NT2/D1 (cell line): ENCODE data around the gene ZBTB20.
"Not testable (repeated sequence)": the region's sequence is repeated elsewhere in the genome, so short reads cannot be mapped to it uniquely, and the experiment has no call there.

Experiments
- DNase-seq: peaks from one replicate; pipeline ENCODE4 v3.0.0-alpha.2; 2011; ENCODE audit warnings: low read depth, low spot score
- H3K27me3 ChIP-seq: 2 replicates; pipeline ENCODE4 v1.6.0; 2011; ENCODE audit warnings: mild to moderate bottlenecking; ENCODE audit not compliant: insufficient read length, insufficient read depth
- H3K36me3 ChIP-seq: 2 replicates; pipeline ENCODE4 v1.6.1; 2011; ENCODE audit warnings: mild to moderate bottlenecking, low read length, mixed read lengths; ENCODE audit not compliant: insufficient read depth, insufficient read length
- H3K4me1 ChIP-seq: 2 replicates; pipeline ENCODE4 v1.5.1; 2011; ENCODE audit not compliant: insufficient read depth, insufficient read length
- H3K4me3 ChIP-seq: 2 replicates; pipeline ENCODE4 v1.5.1; 2011; ENCODE audit warnings: low read depth; ENCODE audit not compliant: insufficient read length
- H3K9ac ChIP-seq: 2 replicates; pipeline ENCODE4 v1.6.0; 2011; ENCODE audit warnings: low read depth; ENCODE audit not compliant: insufficient read length
- H3K9me3 ChIP-seq: 2 replicates; pipeline ENCODE4 v1.5.1; 2011; ENCODE audit warnings: mild to moderate bottlenecking, low read length; ENCODE audit not compliant: insufficient read depth
- SUZ12 ChIP-seq: IDR thresholded peaks from 2 replicates; pipeline ENCODE4 v1.6.1; 2011; ENCODE audit not compliant: insufficient read length, insufficient read depth; ENCODE audit errors: extremely low read depth
- YY1 ChIP-seq: IDR thresholded peaks from 2 replicates; pipeline ENCODE4 v1.6.1; 2011; ENCODE audit not compliant: insufficient read length, insufficient read depth
- ZNF274 ChIP-seq: IDR thresholded peaks from 2 replicates; pipeline ENCODE4 v1.6.1; 2011; ENCODE audit warnings: mild to moderate bottlenecking, low read depth, low read length

The ZBTB20 gene

GRCh38 chr3:115141033-115141757 lies 5.9 kb downstream of the ZBTB20 start:
- Histone ChIP-seq H3K4me3 (no peak overlapping the region), H3K27me3 (no peaks in the 10 kb centered on the region), H3K9ac (no peak overlapping the region)

GRCh38 chr3:115139072-115139471 lies 8.0 kb downstream of the ZBTB20 start:
- Histone ChIP-seq H3K27me3 (no peaks in the 10 kb centered on the region), H3K9ac (no peak overlapping the region), H3K4me3 (no peak overlapping the region), H3K9me3 (no peaks in the 10 kb centered on the region), H3K36me3 (no peaks in the 10 kb centered on the region), H3K4me1 (no peaks in the 10 kb centered on the region)
- no peak for DNase-seq
- TF ChIP-seq SUZ12, result no peak
- no peak for TF ChIP-seq ZNF274
- TF ChIP-seq YY1, result no peak

More at GRCh38 chr3:115141033-115141757, 5.9 kb downstream of the ZBTB20 start:
- Histone ChIP-seq H3K9me3 (no peaks in the 10 kb centered on the region), H3K36me3 (no peaks in the 10 kb centered on the region), H3K4me1 (no peaks in the 10 kb centered on the region)
- no peak for DNase-seq
- TF ChIP-seq YY1 (no peak), ZNF274 (no peak), SUZ12 (no peak)

- Histone ChIP-seq H3K9me3 (no peaks in the 10 kb centered on the region), H3K4me1 (no peaks in the 10 kb centered on the region), H3K27me3 (no peaks in the 10 kb centered on the region), H3K4me3 (no peak overlapping the region), H3K9ac (no peak overlapping the region), H3K36me3 (no peaks in the 10 kb centered on the region)
- DNase-seq, result no peak
- no peak for TF ChIP-seq YY1
- TF ChIP-seq SUZ12, result no peak
- TF ChIP-seq ZNF274, result no peak
These were observed 12.3 kb downstream of the ZBTB20 start for GRCh38 chr3:115134648-115135347.

GRCh38 chr3:115127208-115127607 lies 19.9 kb downstream of the ZBTB20 start:
- no peak for DNase-seq
- TF ChIP-seq YY1 (no peak), SUZ12 (no peak), ZNF274 (no peak)
- Histone ChIP-seq H3K9ac (no peak overlapping the region), H3K27me3 (no peaks in the 10 kb centered on the region), H3K4me1 (no peaks in the 10 kb centered on the region), H3K4me3 (no peak overlapping the region), H3K9me3 (no peaks in the 10 kb centered on the region), H3K36me3 (no peaks in the 10 kb centered on the region)

- Histone ChIP-seq H3K4me3 (no peak overlapping the region), H3K9ac (no peak overlapping the region), H3K9me3 (no peaks in the 10 kb centered on the region), H3K36me3 (no peaks in the 10 kb centered on the region), H3K4me1 (no peaks in the 10 kb centered on the region), H3K27me3 (no peaks in the 10 kb centered on the region)
- TF ChIP-seq ZNF274 (no peak), YY1 (no peak), SUZ12 (no peak)
- no peak for DNase-seq
These were observed 26.5 kb downstream of the ZBTB20 start for GRCh38 chr3:115120597-115120996.

DNA sequence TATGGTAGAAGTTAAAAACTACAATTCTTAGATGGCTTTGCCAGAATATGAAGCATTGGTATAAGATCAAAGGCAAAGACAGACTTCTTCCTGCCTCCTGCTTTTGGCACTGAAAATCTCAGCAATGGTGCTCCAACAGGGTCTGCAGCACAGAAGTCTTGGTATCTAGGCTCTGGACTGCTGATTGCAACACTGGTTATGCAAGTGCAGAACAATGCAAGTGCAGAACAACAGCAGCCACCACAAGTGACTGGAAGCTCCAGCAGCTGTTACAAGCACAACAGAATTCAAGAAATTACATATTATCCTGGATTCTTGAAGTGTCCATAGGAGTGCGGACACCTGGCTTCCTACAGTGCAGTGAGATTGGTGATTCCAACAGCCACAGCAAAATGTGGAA lies 33.7 kb downstream of the ZBTB20 start:
- H3K9me3 ChIP-seq, result no peaks in the 10 kb centered on the region
- no peaks in the 10 kb centered on the region for H3K36me3 ChIP-seq
- no peaks in the 10 kb centered on the region for H3K27me3 ChIP-seq
- no peak for TF ChIP-seq SUZ12
- TF ChIP-seq YY1, result no peak
- no peak for TF ChIP-seq ZNF274
- no peaks in the 10 kb centered on the region for H3K4me1 ChIP-seq
- H3K9ac ChIP-seq, result no peak overlapping the region
- DNase-seq, result no peak
- H3K4me3 ChIP-seq, result no peak overlapping the region

DNA sequence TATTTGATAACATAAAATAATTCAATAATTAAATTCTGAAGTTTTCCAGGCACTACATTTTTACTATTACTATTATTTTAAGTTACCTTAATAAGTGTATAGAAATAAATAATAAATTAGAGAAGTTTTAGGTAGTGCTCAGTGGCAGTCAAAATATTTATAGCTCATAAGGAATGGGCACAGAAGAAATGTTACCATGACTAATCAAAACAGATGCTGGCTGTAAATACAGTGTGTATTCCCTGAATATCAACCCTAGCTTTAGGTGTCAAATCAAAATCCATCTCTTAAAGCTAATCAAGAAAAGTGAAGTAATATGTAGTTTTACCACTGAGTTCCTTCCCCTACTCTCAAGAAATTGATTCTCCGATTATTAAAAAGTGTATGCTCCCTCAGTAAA lies 35.5 kb downstream of the ZBTB20 start:
- H3K4me1 ChIP-seq, result no peaks in the 10 kb centered on the region
- H3K9me3 ChIP-seq, result no peaks in the 10 kb centered on the region
- no peak for DNase-seq
- no peak overlapping the region for H3K4me3 ChIP-seq
- H3K36me3 ChIP-seq, result no peaks in the 10 kb centered on the region
- no peak overlapping the region for H3K9ac ChIP-seq
- TF ChIP-seq YY1, result no peak
- no peak for TF ChIP-seq ZNF274
- TF ChIP-seq SUZ12, result no peak
- H3K27me3 ChIP-seq, result no peaks in the 10 kb centered on the region

- H3K27me3 ChIP-seq, result no peaks in the 10 kb centered on the region
- no peaks in the 10 kb centered on the region for H3K4me1 ChIP-seq
- DNase-seq, result no peak
- no peak overlapping the region for H3K4me3 ChIP-seq
- no peak for TF ChIP-seq YY1
- TF ChIP-seq SUZ12, result no peak
- H3K9me3 ChIP-seq, result no peaks in the 10 kb centered on the region
- H3K36me3 ChIP-seq, result no peaks in the 10 kb centered on the region
- no peak overlapping the region for H3K9ac ChIP-seq
These were observed 36.3 kb downstream of the ZBTB20 start for GRCh38 chr3:115110830-115111229.

- not testable (repeated sequence) for H3K4me3 ChIP-seq, H3K9ac ChIP-seq, H3K27me3 ChIP-seq, H3K36me3 ChIP-seq, H3K9me3 ChIP-seq, DNase-seq, H3K4me1 ChIP-seq
These were observed 37.0 kb downstream of the ZBTB20 start for GRCh38 chr3:115110066-115110465.
